Measurements from ENCODE around the gene PLXNB2.

Gene PLXNB2

DNA sequence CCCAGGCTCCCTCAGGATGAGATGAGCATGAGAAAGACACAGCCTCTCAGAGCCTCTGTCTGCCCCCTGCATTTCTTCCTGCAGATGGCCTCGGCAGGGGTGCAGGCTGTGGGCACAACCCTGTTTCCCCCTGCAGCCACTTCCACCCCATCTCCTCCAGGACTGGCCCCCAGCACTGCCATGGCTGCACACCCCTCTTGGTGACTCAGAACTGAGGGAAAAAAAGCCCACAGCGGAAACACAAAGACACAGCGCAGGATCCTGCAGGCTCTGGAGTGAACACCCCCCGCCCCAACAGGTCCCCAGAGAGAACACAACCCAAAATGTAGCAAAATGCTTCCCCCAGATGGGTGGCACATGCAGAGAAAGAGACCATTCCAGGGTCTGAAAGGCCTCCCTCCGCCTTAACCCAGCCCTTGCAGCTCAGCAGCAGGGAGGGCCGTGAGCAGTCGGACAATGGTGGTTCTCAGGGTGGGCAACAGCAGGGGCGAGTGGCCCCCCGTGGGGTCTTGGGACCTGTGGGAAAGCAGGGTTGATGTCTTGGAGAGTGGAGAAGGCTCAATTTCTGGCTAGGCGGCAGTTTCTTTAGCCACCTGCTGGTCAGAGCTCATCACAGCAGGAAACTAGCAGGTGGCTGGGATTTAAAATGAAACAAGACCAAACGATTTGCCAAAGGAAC is 70.6 kb downstream of the PLXNB2 start:
- no peak overlapping the region for H3K4me3 ChIP-seq (ENCODE audit: low read depth, low read length)
- H3K79me2 ChIP-seq (ENCODE audit: control insufficient read depth, insufficient read depth, low read length, unreplicated experiment) = peaks cover 22% of the 10 kb centered on the region
- H2AFZ ChIP-seq (ENCODE audit: low read length, unreplicated experiment) = no peak overlapping the region
- no peak overlapping the region for H3K27ac ChIP-seq (ENCODE audit: low read depth, low read length)
- no peaks in the 10 kb centered on the region for H3K27me3 ChIP-seq (ENCODE audit: insufficient read depth, low read length)
- no peaks in the 10 kb centered on the region for H3K36me3 ChIP-seq (ENCODE audit: insufficient read depth, low read length)
- H3K4me1 ChIP-seq (ENCODE audit: control insufficient read depth, insufficient read depth, low read length, unreplicated experiment) = no peaks in the 10 kb centered on the region

DNA sequence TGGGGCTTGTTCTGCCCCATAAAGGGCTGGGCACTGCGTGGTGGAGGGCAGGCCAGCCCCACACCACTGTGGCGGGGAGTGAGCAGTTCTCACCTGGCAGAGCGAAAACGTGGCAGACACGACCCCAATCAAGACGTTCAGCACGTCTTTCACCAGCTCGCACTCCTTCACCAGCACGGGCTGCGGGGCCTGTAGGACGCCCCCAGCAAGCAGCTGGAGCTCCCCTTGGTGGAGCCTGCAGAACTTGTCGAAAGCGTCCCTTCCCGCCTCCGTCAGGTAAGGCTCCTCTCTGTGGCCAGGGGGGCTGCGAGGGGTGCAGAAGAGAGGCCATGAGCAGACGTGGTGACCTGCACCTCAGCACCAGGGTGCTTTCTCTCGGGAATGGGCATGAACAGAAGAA is 74.2 kb downstream of the PLXNB2 start:
- Histone ChIP-seq H3K36me3 (ENCODE audit: insufficient read depth, low read length) (no peaks in the 10 kb centered on the region), H3K4me1 (ENCODE audit: control insufficient read depth, insufficient read depth, low read length, unreplicated experiment) (no peaks in the 10 kb centered on the region), H3K4me3 (ENCODE audit: low read depth, low read length) (no peak overlapping the region), H3K27ac (ENCODE audit: low read depth, low read length) (no peak overlapping the region), H2AFZ (ENCODE audit: low read length, unreplicated experiment) (no peak overlapping the region), H3K79me2 (ENCODE audit: control insufficient read depth, insufficient read depth, low read length, unreplicated experiment) (peaks cover 7% of the 10 kb centered on the region), H3K27me3 (ENCODE audit: insufficient read depth, low read length) (no peaks in the 10 kb centered on the region)

DNA sequence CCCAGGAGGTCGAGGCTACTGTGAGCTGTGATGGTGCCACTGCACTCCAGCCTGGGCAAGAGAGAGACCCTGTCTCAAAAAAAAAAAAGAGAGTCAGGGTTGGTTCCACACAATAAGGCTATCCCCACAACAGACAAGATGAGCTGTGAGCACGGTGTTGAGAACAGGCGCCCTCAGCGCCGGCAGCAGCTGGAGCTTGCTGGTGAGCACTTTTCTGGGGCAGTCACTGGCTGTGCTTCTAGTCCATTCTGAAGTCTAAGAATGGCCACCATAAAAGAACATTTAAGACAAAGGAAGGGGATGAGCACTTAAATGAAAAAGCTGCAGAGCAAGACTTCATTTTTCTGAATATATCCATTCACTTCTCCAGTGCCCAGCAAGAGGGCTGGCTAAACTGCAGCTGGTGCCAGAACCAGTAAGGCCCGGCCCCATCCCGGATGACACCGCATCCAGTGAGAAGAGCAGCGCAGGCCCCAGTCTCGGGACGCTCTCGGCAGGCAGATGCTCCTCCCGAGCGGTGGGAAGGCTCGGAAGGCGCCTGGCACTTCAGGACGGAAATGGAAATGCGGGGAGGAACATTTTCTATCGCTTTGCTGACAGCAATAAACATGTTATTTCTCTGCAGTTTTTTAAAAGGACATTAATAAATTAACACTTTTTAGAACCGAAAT is 74.8 kb downstream of the PLXNB2 start:
- Histone ChIP-seq H3K36me3 (ENCODE audit: insufficient read depth, low read length) (no peaks in the 10 kb centered on the region), H2AFZ (ENCODE audit: low read length, unreplicated experiment) (no peak overlapping the region), H3K27ac (ENCODE audit: low read depth, low read length) (no peak overlapping the region), H3K4me1 (ENCODE audit: control insufficient read depth, insufficient read depth, low read length, unreplicated experiment) (no peaks in the 10 kb centered on the region), H3K4me3 (ENCODE audit: low read depth, low read length) (no peak overlapping the region), H3K27me3 (ENCODE audit: insufficient read depth, low read length) (no peaks in the 10 kb centered on the region), H3K79me2 (ENCODE audit: control insufficient read depth, insufficient read depth, low read length, unreplicated experiment) (peaks cover 7% of the 10 kb centered on the region)

DNA sequence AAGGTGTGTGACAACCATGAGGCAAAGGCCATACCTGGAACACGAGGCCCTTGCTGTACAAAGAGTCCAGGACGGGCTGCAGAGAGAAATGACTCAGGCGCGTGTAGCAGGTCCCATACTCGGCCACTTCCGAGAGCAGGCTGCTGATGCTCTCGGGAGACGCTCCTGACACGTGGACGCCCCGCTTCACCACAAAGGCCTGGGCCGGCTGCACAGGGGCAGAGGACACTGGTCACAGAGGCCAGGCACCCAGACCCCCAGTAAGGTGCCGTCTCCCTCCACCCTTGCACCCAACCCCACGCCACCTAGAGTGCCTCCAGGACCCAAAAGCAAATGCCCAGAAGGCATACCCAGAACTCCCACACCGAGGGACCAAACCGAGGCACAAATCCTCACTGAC is 78.1 kb downstream of the PLXNB2 start:
- Histone ChIP-seq H3K27me3 (ENCODE audit: insufficient read depth, low read length) (no peaks in the 10 kb centered on the region), H3K79me2 (ENCODE audit: control insufficient read depth, insufficient read depth, low read length, unreplicated experiment) (no peaks in the 10 kb centered on the region), H3K36me3 (ENCODE audit: insufficient read depth, low read length) (no peaks in the 10 kb centered on the region), H3K4me1 (ENCODE audit: control insufficient read depth, insufficient read depth, low read length, unreplicated experiment) (no peaks in the 10 kb centered on the region), H3K27ac (ENCODE audit: low read depth, low read length) (no peak overlapping the region), H2AFZ (ENCODE audit: low read length, unreplicated experiment) (no peak overlapping the region), H3K4me3 (ENCODE audit: low read depth, low read length) (no peak overlapping the region)

DNA sequence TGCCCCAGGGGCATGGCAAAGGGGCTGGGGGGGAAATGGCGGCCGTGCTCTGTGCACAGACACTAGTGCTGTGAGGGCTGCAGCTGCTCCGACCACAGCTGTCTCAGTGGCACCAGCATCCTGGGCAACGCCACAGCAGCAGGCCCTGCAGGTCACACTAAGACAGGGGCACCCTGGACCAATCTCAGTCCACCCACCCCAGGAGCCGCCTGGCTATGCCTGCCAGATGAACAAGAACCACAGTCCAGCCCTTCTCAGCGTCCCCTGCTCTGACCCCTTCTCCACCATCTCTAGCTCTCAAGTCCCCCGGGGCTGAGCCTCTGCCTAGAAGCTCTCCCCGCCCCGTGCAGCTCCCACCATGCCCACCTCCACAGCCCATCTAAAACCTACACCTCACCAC is 79.1 kb downstream of the PLXNB2 start:
- Histone ChIP-seq H3K27me3 (ENCODE audit: insufficient read depth, low read length) (no peaks in the 10 kb centered on the region), H3K36me3 (ENCODE audit: insufficient read depth, low read length) (no peaks in the 10 kb centered on the region), H3K79me2 (ENCODE audit: control insufficient read depth, insufficient read depth, low read length, unreplicated experiment) (no peaks in the 10 kb centered on the region), H3K27ac (ENCODE audit: low read depth, low read length) (no peak overlapping the region), H3K4me3 (ENCODE audit: low read depth, low read length) (no peak overlapping the region), H2AFZ (ENCODE audit: low read length, unreplicated experiment) (no peak overlapping the region), H3K4me1 (ENCODE audit: control insufficient read depth, insufficient read depth, low read length, unreplicated experiment) (no peaks in the 10 kb centered on the region)

DNA sequence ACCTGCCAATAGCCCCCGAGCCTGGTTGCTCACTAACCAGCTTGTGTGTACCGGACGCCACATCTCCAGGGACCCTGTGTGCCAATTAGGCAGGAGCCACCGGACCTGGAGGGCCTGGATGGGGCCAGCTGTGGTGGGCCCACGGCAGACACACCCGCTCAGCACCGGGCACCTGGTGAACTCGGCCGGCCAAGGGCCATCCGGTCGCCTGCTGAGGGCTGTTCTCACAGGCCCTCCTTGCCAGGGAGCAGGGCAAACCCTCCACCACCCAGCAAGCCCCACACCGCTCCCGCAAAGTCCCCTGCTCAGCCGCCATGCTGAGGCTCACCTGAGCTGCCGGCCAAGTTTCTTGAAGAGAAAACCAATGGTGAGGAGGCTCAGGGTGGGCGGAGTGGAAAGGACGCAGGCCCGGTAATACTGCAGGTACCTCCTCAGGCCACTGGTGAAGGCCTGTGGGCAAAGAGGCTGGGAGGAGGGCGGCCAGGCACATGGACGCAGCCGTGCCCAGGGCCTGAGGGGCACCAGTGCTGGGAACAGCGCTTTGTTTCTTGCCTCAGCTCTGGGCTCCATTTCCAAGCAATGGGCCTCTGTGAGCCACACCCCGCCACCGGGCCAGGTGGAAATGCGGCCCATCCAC is 79.7 kb downstream of the PLXNB2 start:
- no peak overlapping the region for H3K27ac ChIP-seq (ENCODE audit: low read depth, low read length)
- H3K36me3 ChIP-seq (ENCODE audit: insufficient read depth, low read length) = no peaks in the 10 kb centered on the region

DNA sequence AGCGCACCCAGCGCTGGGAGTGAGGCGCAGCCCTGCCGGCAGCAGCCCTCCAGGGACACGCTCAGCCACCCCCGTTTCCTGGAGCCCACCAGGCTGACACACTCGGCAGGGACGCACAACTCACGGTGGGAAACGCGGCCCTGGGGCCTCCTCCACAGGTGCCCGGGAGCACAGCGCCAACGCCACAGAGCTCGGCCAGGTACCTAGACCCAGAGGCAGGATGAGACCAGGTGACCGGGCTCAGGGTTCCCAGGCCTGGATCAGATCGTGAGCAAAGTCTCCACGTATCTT is 80.6 kb downstream of the PLXNB2 start:
- Histone ChIP-seq H3K4me3 (ENCODE audit: low read depth, low read length) (no peak overlapping the region), H3K27ac (ENCODE audit: low read depth, low read length) (no peak overlapping the region), H3K4me1 (ENCODE audit: control insufficient read depth, insufficient read depth, low read length, unreplicated experiment) (no peaks in the 10 kb centered on the region), H3K79me2 (ENCODE audit: control insufficient read depth, insufficient read depth, low read length, unreplicated experiment) (no peaks in the 10 kb centered on the region), H3K27me3 (ENCODE audit: insufficient read depth, low read length) (no peaks in the 10 kb centered on the region), H2AFZ (ENCODE audit: low read length, unreplicated experiment) (no peak overlapping the region), H3K36me3 (ENCODE audit: insufficient read depth, low read length) (no peaks in the 10 kb centered on the region)

More for the DNA sequence above, 79.7 kb downstream of the PLXNB2 start:
- no peaks in the 10 kb centered on the region for H3K4me1 ChIP-seq (ENCODE audit: control insufficient read depth, insufficient read depth, low read length, unreplicated experiment)
- no peak overlapping the region for H2AFZ ChIP-seq (ENCODE audit: low read length, unreplicated experiment)
- no peaks in the 10 kb centered on the region for H3K27me3 ChIP-seq (ENCODE audit: insufficient read depth, low read length)
- no peak overlapping the region for H3K4me3 ChIP-seq (ENCODE audit: low read depth, low read length)
- no peaks in the 10 kb centered on the region for H3K79me2 ChIP-seq (ENCODE audit: control insufficient read depth, insufficient read depth, low read length, unreplicated experiment)

DNA sequence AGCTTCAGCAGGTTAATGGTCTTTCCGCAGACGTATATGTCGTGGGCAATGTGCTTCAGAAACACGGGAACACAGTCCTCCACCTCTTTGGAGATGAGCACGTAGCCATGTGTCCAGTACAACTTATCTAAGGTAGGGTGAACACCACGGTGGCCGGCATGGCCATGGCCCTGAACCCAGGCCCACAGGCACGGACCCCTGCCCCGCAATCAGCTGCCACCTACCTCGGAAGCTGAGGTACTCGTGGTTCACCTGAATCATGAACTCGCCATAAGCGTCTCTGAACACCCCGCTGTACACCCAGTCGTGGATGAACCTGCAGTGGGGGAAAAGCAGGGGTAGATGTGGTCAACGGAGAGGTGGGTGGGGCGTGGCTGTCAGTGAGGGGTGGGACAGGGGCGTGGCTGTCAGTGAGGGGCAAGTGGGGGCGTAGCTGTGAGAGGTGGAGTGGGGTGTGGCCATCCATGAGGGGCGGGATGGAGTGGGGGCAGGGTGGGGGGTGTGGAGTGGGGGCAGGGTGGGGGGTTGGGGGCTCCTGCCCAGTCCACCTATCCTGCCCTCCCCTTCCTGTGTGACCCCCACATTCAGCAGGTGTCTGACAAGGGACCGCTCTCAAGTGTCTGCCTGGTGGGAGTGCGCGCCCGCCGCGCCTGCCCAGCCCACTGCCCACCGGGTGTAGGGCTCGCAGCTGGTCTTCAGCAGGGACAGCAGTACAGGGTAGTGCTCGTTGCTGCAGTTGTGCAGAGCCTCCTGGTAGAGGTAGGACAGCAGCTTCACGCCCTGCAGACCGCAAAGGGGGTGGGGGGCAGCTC is 81.2 kb downstream of the PLXNB2 start:
- H3K27ac ChIP-seq (ENCODE audit: low read depth, low read length) = no peak overlapping the region
- H3K4me1 ChIP-seq (ENCODE audit: control insufficient read depth, insufficient read depth, low read length, unreplicated experiment) = no peaks in the 10 kb centered on the region
- H3K36me3 ChIP-seq (ENCODE audit: insufficient read depth, low read length) = no peaks in the 10 kb centered on the region

DNA sequence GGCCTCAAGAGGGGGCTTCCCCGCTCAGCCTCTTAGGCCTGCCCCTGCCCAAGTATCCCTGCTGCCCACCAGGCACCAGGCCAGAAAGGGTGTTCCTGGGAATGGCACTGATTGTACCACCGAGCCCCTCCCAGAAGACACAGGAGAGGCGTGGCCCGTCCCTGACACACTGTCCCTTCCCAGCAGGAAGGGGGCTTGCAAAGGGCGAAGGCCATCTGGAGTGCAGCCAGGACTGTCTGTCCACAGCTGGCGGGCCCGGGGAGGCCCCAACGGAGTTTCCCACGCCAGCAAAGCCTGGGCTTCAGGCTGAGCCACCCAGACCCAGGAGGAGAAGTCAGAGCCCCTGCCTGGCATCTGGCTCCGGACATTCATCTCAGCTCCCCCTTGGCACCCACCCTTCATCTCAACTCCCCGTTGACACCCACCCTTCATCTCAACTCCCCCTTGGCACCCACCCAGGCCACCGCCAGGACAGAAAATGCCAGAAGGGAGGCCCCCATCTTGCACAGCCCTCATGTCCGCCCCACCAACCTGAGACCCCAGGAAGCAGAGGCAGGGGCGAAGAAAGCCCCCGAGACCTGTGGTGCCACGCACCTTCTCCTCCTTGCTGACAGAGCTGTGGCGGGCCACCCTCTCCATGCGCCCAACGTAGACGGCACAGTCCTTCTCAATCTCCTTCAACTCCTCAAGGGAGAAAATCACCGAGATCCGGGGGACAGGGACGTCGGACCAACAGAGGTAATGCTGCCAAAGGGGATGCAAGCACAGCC is 82.1 kb downstream of the PLXNB2 start:
- peaks cover 6% of the 10 kb centered on the region; the same call in 1 of the 2 replicates for H3K36me3 ChIP-seq (ENCODE audit: insufficient read depth, low read length)

More for the DNA sequence above, 81.2 kb downstream of the PLXNB2 start:
- Histone ChIP-seq H3K4me3 (ENCODE audit: low read depth, low read length) (no peak overlapping the region), H3K79me2 (ENCODE audit: control insufficient read depth, insufficient read depth, low read length, unreplicated experiment) (no peaks in the 10 kb centered on the region), H3K27me3 (ENCODE audit: insufficient read depth, low read length) (no peaks in the 10 kb centered on the region), H2AFZ (ENCODE audit: low read length, unreplicated experiment) (no peak overlapping the region)

More for the DNA sequence above, 82.1 kb downstream of the PLXNB2 start:
- H3K4me1 ChIP-seq (ENCODE audit: control insufficient read depth, insufficient read depth, low read length, unreplicated experiment) = no peaks in the 10 kb centered on the region
- no peaks in the 10 kb centered on the region for H3K27me3 ChIP-seq (ENCODE audit: insufficient read depth, low read length)
- H2AFZ ChIP-seq (ENCODE audit: low read length, unreplicated experiment) = no peak overlapping the region
- H3K4me3 ChIP-seq (ENCODE audit: low read depth, low read length) = no peak overlapping the region
- no peak overlapping the region for H3K27ac ChIP-seq (ENCODE audit: low read depth, low read length)
- no peaks in the 10 kb centered on the region for H3K79me2 ChIP-seq (ENCODE audit: control insufficient read depth, insufficient read depth, low read length, unreplicated experiment)

Measured in ACC112 (cell line).